HepG2 (cell line): Measurements from ENCODE around the gene ZNF740. TPM values are rescaled to one million over a fixed set of nuclear protein-coding genes. Genes with fewer than 3 reads are reported as not detected.

ENCODE experiments used
- CBFB ChIP-seq: sonication (generic); formaldehyde crosslinking; IDR thresholded peaks from 2 replicates; pipeline ENCODE4 v1.4.0; 2020; ENCODE audit warnings: missing genetic modification reagents
- HOXA3 ChIP-seq: sonication (generic); formaldehyde crosslinking; IDR thresholded peaks from 2 replicates; pipeline ENCODE4 v1.5.0; 2020; ENCODE audit warnings: missing genetic modification reagents
- KAT8 ChIP-seq: IDR thresholded peaks from 2 replicates; pipeline ENCODE4 v1.6.1; 2016; ENCODE audit warnings: missing genetic modification reagents, missing compliant biosample characterization
- SOX13 ChIP-seq, 3 experiments: fragments of 450-650 bp in 1 of 3; sonication (generic) in 1 of 3; formaldehyde crosslinking in 1 of 3; IDR thresholded peaks in 2 of 3; conservative IDR thresholded peaks in 1 of 3; 2 replicates each; pipeline versions ENCODE4 v1.5.0 to v1.6.1; 2016 to 2020; ENCODE audit warnings: antibody characterized with exemption in 1 of 3, mild to moderate bottlenecking in 1 of 3, missing compliant biosample characterization in 1 of 3, missing genetic modification reagents in 1 of 3, moderate library complexity in 1 of 3
- SRY ChIP-seq: sonication (generic); formaldehyde crosslinking; IDR thresholded peaks from 2 replicates; pipeline ENCODE4 v1.8.0; 2022; ENCODE audit warnings: mild to moderate bottlenecking, missing genetic modification reagents
- TCF12 ChIP-seq, 2 experiments: fragments of 450-650 bp in 1 of 2; sonication (generic) in 1 of 2; formaldehyde crosslinking in 1 of 2; IDR thresholded peaks; 2 replicates each; pipeline versions ENCODE4 v1.6.1 to v1.8.0; 2017 to 2022; ENCODE audit warnings: antibody characterized with exemption in 1 of 2, mild to moderate bottlenecking in 1 of 2, missing genetic modification reagents in 1 of 2, moderate library complexity in 1 of 2
- ZNF12 ChIP-seq: sonication (generic); formaldehyde crosslinking; IDR thresholded peaks from 2 replicates; pipeline ENCODE4 v1.5.0; 2020; ENCODE audit warnings: missing genetic modification reagents
- ZNF20 ChIP-seq: sonication (generic); formaldehyde crosslinking; IDR thresholded peaks from 2 replicates; pipeline ENCODE4 v1.4.0; 2020; ENCODE audit warnings: mild to moderate bottlenecking, moderate library complexity, missing genetic modification reagents
- ZNF260 ChIP-seq: sonication (generic); formaldehyde crosslinking; IDR thresholded peaks from 2 replicates; pipeline ENCODE4 v1.4.0; 2020; ENCODE audit warnings: missing genetic modification reagents, low read depth, mild to moderate bottlenecking, borderline replicate concordance
- ZNF549 ChIP-seq: sonication (generic); formaldehyde crosslinking; IDR thresholded peaks from 2 replicates; pipeline ENCODE4 v1.5.0; 2020; ENCODE audit warnings: missing genetic modification reagents
- ZNF772 ChIP-seq: sonication (generic); formaldehyde crosslinking; IDR thresholded peaks from 2 replicates; pipeline ENCODE4 v1.5.0; 2020; ENCODE audit warnings: mild to moderate bottlenecking, missing genetic modification reagents
- ZNF850 ChIP-seq: sonication (generic); formaldehyde crosslinking; conservative IDR thresholded peaks from 2 replicates; pipeline ENCODE4 v1.9.0; 2021; ENCODE audit warnings: mild to moderate bottlenecking, missing genetic modification reagents
- polyA plus RNA-seq, 8 experiments: library from polyadenylated mRNA; depleted of rRNA in 3 of 8; stranded (reverse) in 7 of 8; unstranded in 1 of 8; fragments of >200 nt; fragmentation: Illumina TruSeq in 4 of 8; extraction: Trizol in 4 of 8; gene quantifications; 2 replicates each; pipeline versions ENCODE4 v1.2.1 to v1.2.3, GENCODE V29; 2011 to 2016; ENCODE audit warnings: low read depth in 4 of 8, missing spikeins in 1 of 8, mixed read lengths in 1 of 8; ENCODE audit not compliant: insufficient read depth in 1 of 8
- total RNA-seq, 5 experiments: library from RNA; depleted of rRNA; stranded (reverse); fragments of >200 nt; fragmentation: Illumina TruSeq; extraction: Trizol; gene quantifications; 2 replicates each; pipeline ENCODE4 v1.2.3, GENCODE V29; 2016; ENCODE audit warnings: low read depth in 1 of 5
- TF ChIP-seq, protein P1 (sequence below): sonication (generic); formaldehyde crosslinking; IDR thresholded peaks from 2 replicates; pipeline ENCODE4 v1.4.0; 2020; ENCODE audit warnings: missing genetic modification reagents
- TF ChIP-seq, protein P2 (sequence below): IDR thresholded peaks from 2 replicates; pipeline ENCODE4 v1.6.1; 2016; ENCODE audit warnings: missing compliant biosample characterization, missing genetic modification reagents, borderline replicate concordance
- TF ChIP-seq, protein P3 (sequence below): sonication (generic); formaldehyde crosslinking; IDR thresholded peaks from 2 replicates; pipeline ENCODE4 v1.4.0; 2020; ENCODE audit warnings: missing genetic modification reagents
- TF ChIP-seq, protein P4 (sequence below): sonication (generic); formaldehyde crosslinking; IDR thresholded peaks from 2 replicates; pipeline ENCODE4 v1.4.0; 2020; ENCODE audit warnings: missing genetic modification reagents
- TF ChIP-seq, protein P5 (sequence below): sonication (generic); formaldehyde crosslinking; IDR thresholded peaks from 2 replicates; pipeline ENCODE4 v1.5.1; 2020; ENCODE audit warnings: missing genetic modification reagents, mild to moderate bottlenecking, borderline replicate concordance
- TF ChIP-seq, protein P6 (sequence below): sonication (generic); formaldehyde crosslinking; IDR thresholded peaks from 2 replicates; pipeline ENCODE4 v1.4.0; 2020; ENCODE audit warnings: mild to moderate bottlenecking, missing genetic modification reagents

Gene ZNF740
- total and polyA plus RNA-seq, 2 of the 13 experiments (the other 11 are each of a cell fraction or from before 2014, with no cell fraction given), result 16.9 to 19.0 TPM

DNA sequence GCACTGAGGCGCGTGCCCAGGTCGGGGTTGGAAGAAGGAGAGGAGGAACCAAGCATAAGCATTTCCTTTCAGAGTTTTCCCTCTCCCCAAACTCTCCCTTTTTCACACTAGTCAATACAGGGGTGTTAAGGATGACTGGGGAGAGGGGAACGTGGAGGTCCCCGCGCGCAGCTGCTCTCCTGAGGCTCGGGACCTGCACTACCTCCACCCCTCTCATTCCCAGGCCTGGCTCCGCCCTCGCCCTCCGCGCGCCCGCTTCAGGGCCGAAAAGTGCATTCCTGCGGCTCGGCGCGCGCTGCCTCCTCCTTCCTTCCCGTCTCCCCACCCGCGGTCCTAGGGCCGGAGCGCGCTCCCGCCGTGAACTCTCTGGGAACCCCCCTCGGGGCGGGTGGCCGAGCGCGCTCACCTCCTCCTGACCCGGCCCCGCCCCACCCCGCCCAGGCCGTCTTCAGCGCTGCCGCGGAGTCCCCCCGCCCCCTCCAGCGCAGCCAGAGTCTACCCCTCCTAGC, 40.2 kb downstream of the ZNF740 start (continued):
- TF ChIP-seq, protein P1, sequence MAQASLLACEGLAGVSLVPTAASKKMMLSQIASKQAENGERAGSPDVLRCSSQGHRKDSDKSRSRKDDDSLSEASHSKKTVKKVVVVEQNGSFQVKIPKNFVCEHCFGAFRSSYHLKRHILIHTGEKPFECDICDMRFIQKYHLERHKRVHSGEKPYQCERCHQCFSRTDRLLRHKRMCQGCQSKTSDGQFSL (CRISPR knock-in tag), result 0 out of 2 replicates have a peak, but pooled peaks have one; percentile 65
- TF ChIP-seq, protein P2, sequence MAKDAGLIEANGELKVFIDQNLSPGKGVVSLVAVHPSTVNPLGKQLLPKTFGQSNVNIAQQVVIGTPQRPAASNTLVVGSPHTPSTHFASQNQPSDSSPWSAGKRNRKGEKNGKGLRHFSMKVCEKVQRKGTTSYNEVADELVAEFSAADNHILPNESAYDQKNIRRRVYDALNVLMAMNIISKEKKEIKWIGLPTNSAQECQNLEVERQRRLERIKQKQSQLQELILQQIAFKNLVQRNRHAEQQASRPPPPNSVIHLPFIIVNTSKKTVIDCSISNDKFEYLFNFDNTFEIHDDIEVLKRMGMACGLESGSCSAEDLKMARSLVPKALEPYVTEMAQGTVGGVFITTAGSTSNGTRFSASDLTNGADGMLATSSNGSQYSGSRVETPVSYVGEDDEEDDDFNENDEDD (CRISPR knock-in tag), result peak; percentile 48; the same call in 1 of the 2 replicates
- TF ChIP-seq, protein P3, sequence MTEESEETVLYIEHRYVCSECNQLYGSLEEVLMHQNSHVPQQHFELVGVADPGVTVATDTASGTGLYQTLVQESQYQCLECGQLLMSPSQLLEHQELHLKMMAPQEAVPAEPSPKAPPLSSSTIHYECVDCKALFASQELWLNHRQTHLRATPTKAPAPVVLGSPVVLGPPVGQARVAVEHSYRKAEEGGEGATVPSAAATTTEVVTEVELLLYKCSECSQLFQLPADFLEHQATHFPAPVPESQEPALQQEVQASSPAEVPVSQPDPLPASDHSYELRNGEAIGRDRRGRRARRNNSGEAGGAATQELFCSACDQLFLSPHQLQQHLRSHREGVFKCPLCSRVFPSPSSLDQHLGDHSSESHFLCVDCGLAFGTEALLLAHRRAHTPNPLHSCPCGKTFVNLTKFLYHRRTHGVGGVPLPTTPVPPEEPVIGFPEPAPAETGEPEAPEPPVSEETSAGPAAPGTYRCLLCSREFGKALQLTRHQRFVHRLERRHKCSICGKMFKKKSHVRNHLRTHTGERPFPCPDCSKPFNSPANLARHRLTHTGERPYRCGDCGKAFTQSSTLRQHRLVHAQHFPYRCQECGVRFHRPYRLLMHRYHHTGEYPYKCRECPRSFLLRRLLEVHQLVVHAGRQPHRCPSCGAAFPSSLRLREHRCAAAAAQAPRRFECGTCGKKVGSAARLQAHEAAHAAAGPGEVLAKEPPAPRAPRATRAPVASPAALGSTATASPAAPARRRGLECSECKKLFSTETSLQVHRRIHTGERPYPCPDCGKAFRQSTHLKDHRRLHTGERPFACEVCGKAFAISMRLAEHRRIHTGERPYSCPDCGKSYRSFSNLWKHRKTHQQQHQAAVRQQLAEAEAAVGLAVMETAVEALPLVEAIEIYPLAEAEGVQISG (CRISPR knock-in tag), result 0 out of 2 replicates have a peak, but pooled peaks have one; percentile 32
- TF ChIP-seq, protein P4, sequence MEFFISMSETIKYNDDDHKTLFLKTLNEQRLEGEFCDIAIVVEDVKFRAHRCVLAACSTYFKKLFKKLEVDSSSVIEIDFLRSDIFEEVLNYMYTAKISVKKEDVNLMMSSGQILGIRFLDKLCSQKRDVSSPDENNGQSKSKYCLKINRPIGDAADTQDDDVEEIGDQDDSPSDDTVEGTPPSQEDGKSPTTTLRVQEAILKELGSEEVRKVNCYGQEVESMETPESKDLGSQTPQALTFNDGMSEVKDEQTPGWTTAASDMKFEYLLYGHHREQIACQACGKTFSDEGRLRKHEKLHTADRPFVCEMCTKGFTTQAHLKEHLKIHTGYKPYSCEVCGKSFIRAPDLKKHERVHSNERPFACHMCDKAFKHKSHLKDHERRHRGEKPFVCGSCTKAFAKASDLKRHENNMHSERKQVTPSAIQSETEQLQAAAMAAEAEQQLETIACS (CRISPR knock-in tag), result peak; percentile 97
- no peak for TF ChIP-seq ZNF549
- TF ChIP-seq ZNF20, result peak; percentile 98
- 0 out of 2 replicates have a peak, but pooled peaks have one; percentile 11 for TF ChIP-seq ZNF772 (CRISPR knock-in tag)
- peak; percentile 32; the same call in 1 of the 2 replicates for TF ChIP-seq KAT8
- peak; percentile 48; the same call in 1 of the 2 replicates for TF ChIP-seq CBFB (CRISPR knock-in tag)
- TF ChIP-seq TCF12 (IDR thresholded peaks at IDR 0.05), result no peak
- TF ChIP-seq TCF12 (CRISPR knock-in tag; IDR thresholded peaks at IDR 0.05), result no peak
- TF ChIP-seq SRY (CRISPR knock-in tag), result peak; percentile 52; the same call in 1 of the 2 replicates
- TF ChIP-seq ZNF850 (CRISPR knock-in tag), result peak; percentile 99
- TF ChIP-seq, protein P5, sequence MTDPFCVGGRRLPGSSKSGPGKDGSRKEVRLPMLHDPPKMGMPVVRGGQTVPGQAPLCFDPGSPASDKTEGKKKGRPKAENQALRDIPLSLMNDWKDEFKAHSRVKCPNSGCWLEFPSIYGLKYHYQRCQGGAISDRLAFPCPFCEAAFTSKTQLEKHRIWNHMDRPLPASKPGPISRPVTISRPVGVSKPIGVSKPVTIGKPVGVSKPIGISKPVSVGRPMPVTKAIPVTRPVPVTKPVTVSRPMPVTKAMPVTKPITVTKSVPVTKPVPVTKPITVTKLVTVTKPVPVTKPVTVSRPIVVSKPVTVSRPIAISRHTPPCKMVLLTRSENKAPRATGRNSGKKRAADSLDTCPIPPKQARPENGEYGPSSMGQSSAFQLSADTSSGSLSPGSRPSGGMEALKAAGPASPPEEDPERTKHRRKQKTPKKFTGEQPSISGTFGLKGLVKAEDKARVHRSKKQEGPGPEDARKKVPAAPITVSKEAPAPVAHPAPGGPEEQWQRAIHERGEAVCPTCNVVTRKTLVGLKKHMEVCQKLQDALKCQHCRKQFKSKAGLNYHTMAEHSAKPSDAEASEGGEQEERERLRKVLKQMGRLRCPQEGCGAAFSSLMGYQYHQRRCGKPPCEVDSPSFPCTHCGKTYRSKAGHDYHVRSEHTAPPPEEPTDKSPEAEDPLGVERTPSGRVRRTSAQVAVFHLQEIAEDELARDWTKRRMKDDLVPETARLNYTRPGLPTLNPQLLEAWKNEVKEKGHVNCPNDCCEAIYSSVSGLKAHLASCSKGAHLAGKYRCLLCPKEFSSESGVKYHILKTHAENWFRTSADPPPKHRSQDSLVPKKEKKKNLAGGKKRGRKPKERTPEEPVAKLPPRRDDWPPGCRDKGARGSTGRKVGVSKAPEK (CRISPR knock-in tag), result 0 out of 2 replicates have a peak, but pooled peaks have one; percentile 14
- TF ChIP-seq, protein P6, sequence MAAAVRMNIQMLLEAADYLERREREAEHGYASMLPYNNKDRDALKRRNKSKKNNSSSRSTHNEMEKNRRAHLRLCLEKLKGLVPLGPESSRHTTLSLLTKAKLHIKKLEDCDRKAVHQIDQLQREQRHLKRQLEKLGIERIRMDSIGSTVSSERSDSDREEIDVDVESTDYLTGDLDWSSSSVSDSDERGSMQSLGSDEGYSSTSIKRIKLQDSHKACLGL (CRISPR knock-in tag), result 0 out of 2 replicates have a peak, but pooled peaks have one; percentile 2
- no peak for TF ChIP-seq SOX13 (IDR thresholded peaks at IDR 0.05)
- TF ChIP-seq SOX13 (CRISPR knock-in tag; conservative IDR thresholded peaks at IDR 0.05 in 1 of 2, IDR thresholded peaks at IDR 0.05 in 1 of 2), result peak in 1 of 2 experiments; percentile 31; a peak in 1 of 4 replicates
- TF ChIP-seq HOXA3 (CRISPR knock-in tag), result peak; percentile 43
- TF ChIP-seq ZNF12, result 0 out of 2 replicates have a peak, but pooled peaks have one; percentile 4
- TF ChIP-seq ZNF260, result no peak
